Nucleus accumbens (tissue), 56 donors: Measurements from ENCODE around the gene GALR2.
"Not testable (repeated sequence)": the region's sequence is repeated elsewhere in the genome, so short reads cannot be mapped to it uniquely, and the experiment has no call there.

Source experiments
- DNase-seq, 56 donors: peaks; one replicate each; lab custom pipeline; 2025; lab: John Stamatoyannopoulos, UW

The GALR2 gene, protein sequence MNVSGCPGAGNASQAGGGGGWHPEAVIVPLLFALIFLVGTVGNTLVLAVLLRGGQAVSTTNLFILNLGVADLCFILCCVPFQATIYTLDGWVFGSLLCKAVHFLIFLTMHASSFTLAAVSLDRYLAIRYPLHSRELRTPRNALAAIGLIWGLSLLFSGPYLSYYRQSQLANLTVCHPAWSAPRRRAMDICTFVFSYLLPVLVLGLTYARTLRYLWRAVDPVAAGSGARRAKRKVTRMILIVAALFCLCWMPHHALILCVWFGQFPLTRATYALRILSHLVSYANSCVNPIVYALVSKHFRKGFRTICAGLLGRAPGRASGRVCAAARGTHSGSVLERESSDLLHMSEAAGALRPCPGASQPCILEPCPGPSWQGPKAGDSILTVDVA

DNA sequence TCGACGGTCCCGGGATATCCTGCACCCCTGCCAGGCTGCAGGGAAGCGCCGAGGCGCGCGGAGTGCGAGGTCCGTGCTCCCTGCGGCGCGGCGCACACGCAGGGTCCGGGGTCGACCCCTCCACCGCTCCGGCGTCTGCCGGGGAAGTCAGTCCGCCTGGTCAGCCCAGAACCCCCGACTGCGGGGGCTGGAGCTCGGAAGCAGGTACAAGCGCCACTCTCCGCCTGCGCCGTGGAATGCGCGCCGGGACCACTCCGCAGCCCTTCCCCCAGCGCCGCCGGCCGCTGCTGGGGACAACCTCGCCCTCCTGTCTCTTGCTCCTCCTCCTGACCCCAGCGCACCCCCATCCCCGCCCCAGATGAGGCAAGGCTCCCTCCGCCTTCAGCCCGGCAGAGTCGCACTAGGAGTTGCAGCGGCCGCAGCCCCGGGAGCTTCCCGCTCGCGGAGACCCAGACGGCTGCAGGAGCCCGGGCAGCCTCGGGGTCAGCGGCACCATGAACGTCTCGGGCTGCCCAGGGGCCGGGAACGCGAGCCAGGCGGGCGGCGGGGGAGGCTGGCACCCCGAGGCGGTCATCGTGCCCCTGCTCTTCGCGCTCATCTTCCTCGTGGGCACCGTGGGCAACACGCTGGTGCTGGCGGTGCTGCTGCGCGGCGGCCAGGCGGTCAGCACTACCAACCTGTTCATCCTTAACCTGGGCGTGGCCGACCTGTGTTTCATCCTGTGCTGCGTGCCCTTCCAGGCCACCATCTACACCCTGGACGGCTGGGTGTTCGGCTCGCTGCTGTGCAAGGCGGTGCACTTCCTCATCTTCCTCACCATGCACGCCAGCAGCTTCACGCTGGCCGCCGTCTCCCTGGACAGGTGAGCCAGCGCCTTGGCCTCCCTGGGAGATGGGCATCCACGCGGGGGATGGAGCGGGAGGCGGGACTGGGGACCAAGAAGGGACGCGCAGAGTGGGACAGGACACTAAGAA, at the start of gene GALR2:
TSS of gene GALR2 (plus strand) at position 392 of the 974 bp plus-strand sequence. CDS start at position 495, 103 bp downstream.
- DNase-seq = no peak

DNA sequence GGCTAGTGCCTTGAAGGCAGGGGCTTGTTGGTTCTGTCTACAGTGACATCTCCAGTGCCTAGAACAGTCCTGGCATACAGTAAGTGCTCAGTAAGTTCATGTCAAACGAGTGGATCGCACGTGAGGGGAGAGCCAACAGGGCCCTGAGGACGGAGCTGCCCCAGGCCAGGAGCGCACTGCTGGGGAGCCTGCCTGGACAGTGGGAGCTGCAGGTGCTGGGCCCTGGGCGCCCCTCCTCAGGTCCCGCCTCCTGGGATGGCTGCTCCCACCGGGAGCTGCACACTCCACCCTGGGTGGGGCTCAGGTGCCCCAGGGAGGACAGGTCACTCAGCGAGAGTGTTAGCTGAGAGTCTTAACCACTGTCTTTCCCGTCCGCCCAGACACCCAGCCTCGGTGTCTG, 49.3 kb upstream of the GALR2 start:
- DNase-seq = no peak

DNA sequence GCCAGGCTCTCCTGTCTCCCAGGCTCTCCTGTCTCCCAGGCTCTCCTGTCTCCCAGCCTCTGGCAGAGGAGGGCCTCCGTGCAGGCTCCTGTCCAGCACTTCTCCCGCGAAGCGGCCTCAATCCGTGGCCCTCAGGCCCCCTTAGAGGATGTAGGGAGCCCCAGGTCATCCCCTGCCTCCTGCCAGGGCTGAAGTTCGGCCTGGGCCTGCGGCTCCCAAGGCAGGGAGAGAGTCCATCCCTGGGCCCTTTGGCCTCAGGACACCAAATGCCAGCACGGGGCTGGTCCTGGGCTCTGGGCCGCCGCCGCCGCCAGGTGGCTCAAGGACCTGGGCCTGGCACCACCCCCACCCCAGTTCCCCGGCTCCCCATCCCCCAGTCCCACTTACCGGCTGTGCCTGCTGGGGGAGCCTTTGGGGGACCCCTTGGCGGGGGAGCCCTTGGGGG, 47.8 kb upstream of the GALR2 start:
- DNase-seq = no peak

DNA sequence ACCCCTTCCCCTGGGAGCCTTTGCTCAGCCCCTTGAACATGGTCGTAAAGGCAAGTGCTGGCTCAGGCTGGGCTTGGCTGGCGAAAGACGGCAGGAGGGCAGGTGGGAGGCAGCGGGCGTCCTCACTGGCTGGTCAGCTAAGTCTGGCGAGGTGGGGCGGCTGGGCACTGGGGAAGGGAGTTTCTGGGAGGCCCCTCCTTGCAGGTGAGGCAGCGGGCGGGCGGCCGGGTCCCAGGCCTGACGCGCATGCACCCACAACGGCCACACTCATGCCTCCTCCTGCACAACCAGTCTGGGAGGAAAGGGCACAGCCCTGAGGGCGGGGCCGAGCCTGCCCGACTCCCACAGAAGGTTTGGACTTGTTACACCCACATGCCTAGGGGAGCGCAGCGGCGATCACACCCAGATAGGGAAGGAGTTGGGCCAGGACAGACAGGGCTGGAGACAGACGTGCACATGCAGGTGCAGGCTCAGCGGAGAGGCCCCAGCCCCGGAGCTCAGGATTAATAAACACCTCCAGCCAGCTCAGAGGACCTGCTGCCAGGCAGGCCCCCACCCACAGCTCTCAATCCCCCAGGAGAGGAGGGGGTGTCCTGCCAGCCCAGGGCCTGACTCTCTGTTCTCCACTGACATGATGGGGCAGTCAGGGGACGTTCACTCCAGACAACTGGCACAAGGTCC, 47.3 kb upstream of the GALR2 start, which contains the start of gene EVPL:
TSS of gene EVPL (minus strand) at position 148 of the 681 bp plus-strand sequence. CDS start at position 40, 108 bp downstream.
- DNase-seq = no peak

DNA sequence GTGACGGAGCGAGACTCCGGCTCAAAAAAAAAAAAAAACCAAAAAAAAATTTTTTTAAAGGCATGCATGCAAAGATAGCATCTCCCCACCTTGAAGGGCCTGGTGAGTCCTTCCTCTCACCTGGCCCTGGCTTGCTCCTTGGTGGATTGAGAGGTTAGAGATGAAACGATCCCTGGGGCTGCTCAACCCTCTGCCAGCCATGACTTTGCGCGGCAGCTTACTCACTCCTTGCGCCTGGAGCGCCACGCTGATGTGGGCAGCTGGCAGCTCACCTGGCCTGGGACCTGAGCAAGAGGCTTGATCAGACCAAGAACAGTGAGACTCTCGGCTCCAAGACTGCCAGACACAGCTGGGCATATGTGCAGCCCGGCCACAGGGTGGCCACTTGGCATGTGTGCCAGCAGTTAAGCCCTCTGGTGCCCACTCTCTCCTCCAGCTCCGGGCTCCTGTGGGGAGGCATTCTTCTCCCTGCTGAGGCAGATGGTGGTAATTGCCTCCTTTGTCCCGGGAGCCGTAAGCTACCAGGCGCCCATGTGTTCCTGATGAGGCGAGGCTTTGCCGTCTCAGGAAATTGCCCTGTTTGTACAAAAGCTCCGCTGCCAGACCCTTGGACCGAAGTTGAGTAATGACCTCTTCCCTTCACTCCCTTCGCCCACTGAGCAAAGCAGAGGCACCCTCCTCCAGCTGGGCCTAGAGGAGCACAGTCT, 42.4 kb upstream of the GALR2 start:
- DNase-seq = no peak

DNA sequence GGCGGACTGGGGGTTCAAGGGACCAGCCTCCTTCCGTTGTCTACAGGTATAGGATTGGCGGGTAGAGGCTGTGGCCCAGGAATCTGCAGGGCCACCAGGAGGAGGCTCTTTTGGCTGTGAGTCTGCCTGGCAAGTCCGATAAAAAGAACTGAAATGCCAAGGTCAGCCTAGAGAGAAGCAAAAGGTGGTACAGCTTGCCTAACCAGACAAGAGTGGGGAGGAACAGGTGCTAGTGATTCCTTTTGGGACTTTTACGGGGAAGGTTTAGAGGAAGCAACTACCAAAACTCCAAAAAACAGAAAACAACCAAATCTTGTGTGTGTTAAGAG, 41.8 kb upstream of the GALR2 start:
- no peak for DNase-seq

DNA sequence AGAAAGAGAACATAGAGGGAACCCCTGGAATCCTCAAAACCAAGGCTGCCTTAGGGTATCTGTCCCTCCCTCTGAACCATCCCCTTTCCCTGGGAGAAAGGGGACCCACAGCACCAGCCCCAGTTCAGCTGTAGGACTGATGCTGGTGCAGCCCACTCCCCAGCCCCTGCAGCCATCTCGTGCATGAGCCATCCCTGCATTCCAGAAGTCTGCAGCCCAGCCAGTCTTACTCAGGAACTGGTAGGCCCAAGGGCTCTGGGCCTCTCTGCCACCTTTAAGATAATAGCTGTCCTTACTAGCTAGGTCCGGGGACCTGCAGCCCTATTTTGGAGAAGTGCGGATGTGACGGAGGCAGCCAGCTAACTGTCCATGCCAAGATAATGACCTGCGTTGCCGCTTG, 41.4 kb upstream of the GALR2 start:
- no peak for DNase-seq

GRCh38 chr17:76034428-76035350, 39.9 kb upstream of the GALR2 start:
- no peak for DNase-seq

DNA sequence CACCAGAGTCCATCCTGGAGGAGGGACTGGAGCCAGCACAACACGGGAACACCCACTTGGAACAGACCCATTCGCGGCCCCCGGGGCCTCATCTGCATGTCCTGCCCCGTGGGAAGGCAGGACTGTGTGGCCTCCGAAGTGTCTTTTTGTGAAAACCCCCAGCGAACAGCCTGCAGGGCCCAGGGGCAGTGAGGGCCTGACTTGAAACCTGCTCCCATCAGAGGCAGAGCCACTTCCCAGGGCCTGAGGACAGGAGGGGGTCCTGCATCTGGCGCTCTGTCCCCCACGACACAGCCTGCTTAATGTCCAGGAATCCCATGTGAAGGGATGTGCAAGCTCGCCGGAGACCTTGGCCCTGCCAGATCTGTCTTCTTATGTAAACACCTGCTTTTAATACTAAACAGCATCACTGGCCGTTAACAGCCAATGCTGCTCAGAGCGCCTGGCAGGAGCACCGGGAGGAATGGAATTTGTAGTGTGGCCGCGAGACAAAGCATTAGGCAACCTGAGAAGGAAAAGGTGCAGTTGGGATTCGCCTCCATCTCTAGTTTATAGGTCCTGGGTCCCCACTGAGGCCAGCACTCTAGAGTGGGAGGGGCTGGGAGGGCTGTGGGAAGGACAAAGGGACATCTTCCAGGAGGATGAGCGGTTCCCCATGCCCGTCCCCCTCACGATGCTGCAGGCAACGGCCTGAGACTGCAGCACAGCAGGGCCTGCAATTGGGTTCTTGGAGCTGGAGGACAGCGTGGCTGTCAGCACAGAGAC, 37.9 kb upstream of the GALR2 start:
- DNase-seq = no peak

- DNase-seq = no peak
Observed at GRCh38 chr17:76038050-76038449, 36.5 kb upstream of the GALR2 start.

DNA sequence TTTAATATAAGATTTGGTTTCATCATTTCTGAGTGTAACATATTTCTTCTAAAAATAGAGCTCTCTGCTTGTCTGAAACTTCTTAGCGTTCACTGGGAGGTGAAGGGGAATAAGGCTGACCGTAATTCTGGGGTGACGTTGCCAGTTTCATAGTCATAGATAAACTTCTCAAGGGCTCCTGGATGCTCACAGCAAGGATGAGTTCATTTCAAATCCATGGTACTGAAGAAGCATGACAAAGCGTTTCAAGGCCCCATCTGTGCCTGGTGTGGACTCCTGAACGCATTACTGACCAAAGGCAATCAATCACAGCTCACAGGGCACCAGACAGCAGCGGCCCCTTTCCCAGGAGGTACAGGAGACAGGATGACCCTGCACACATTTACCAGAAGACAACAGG, 35.5 kb upstream of the GALR2 start:
- no peak for DNase-seq

- DNase-seq = no peak
Observed at GRCh38 chr17:76040376-76040775, 34.2 kb upstream of the GALR2 start.

DNA sequence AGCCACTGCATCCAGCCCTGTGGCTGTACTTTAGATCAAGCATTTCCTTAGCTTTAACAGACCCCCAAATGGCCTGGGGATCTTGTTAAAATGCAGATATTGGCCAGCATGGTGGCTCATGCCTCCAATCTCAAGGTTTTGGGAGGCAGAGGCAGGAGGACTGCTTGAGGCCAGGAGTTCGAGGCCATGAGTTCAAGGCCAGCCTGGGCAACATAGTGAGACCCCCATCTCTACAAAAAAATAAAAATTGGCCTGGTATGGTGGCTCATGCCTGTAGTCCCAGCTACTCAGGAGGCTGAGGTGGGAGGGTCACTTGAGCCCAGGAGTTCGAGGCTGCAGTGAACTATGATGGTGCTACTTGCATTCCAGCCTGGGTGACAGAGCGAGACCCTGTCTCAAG, 31.7 kb upstream of the GALR2 start:
- DNase-seq = not testable (repeated sequence)

DNA sequence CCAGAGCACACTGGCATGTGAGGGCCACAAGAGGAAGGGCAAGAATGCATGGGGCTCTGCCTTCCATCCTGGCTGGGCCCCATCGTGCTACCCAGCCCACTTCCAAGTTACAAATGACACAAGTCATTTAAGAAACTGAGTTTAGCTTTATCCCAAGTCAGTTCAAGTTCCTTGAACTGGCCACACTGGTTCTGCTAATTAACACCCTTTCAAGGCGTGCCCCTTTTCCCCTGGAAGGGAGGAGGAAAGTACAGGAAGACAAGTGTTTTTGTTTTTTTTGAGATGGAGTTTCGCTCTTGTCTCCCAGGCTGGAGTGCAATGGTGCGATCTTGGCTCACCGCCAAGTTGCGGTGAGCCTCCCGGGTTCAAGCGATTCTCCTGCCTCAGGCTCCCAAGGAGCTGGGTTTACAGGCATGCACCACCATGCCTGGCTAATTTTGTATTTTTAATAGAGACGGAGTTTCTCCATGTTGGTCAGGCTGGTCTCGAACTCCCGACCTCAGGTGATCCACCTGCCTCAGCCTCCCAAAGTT, 30.0 kb upstream of the GALR2 start:
- DNase-seq = not testable (repeated sequence)

- DNase-seq = no peak
Observed at GRCh38 chr17:76046064-76046463, 28.5 kb upstream of the GALR2 start.

GRCh38 chr17:76048025-76048605, 26.5 kb upstream of the GALR2 start:
- DNase-seq = no peak

DNA sequence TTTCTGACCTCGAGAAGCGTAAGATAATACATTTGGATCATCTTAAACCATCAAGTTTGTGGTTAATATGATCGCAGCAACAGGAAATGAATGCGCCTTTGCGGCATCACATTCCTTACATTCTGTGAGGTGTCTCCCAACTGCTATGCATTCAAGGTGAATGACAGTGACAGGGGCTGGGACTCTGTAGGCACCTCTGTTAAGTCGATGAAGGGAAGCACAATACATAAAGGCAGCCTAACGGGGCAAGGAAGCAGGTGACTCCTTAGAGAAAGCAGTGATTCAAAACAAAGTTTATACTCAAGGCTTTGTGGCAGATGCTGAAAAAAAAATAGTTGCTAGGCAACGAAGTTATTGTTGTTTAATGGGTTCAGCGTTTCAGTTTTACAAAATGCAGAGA, 25.9 kb upstream of the GALR2 start:
- DNase-seq = no peak

- DNase-seq = no peak
Observed at GRCh38 chr17:76049239-76049638, 25.3 kb upstream of the GALR2 start.
